ENCODE measurements around the gene ZNF747. TPM values are rescaled to one million over a fixed set of nuclear protein-coding genes. Genes with fewer than 3 reads are reported as not detected.

The ZNF747 gene
- total and polyA plus RNA-seq, 7 experiments from 2014 or later: 8.9 to 17.4 (median 11.7) TPM

GRCh38 chr16:30526823-30527634, 7.6 kb downstream of the ZNF747 start:
- CTCF ChIA-PET: interaction anchor here (0.6 to 1.6 kb wide), 2 partner anchors 77 to 81 kb away, joined by 3 read pairs; no protein-coding TSS in a partner anchor

GRCh38 chr16:30526137-30526822, 8.4 kb downstream of the ZNF747 start, which contains the start of gene ZNF768:
TSS of gene ZNF768 (minus strand) at chr16:30526566. CDS start at chr16:30526413, 153 bp downstream.
- peaks cover 0 to 10% of the 10 kb centered on the region in 2 donors for H3K4me1 ChIP-seq (ENCODE audit: control insufficient read depth in 2 of 2, insufficient read depth in 2 of 2, low read length in 2 of 2)
- H3K4me3 ChIP-seq (ENCODE audit: low read length): peak within 1 kb of the TSS; percentile 75
- Mint-ChIP-seq H3K4me3 (peak within 1 kb of the TSS; percentile 78 to 93 (median 89)), H3K9me3 (peaks cover 0 to 2% (median 0%) of the 10 kb centered on the region in 11 donors), H3K27me3 (no peaks in the 10 kb centered on the region), H3K36me3 (peaks cover 0 to 6% (median 0%) of the 10 kb centered on the region in 5 donors), H3K4me1 (peaks cover 17 to 37% (median 31%) of the 10 kb centered on the region in 7 donors), H3K27ac (peak within 1 kb of the TSS; percentile 82 to 94 (median 88))
- H3K27ac ChIP-seq (ENCODE audit: low read depth, low read length): peak within 1 kb of the TSS; percentile 76
- H3K27me3 ChIP-seq (ENCODE audit: control insufficient read depth in 2 of 2, insufficient read depth in 2 of 2, low read length in 2 of 2): no peaks in the 10 kb centered on the region
- intact Hi-C loops (cut with micrococcal nuclease): loop anchor here (2.0 kb wide), 8 partner anchors 33 to 173 kb away; partner anchors contain the start of genes ITGAL (in 2 of the 2), ZNF785 (in 2 of the 2), PRR14 (in 1 of the 2) and SRCAP (in 1 of the 2)
- H3K36me3 ChIP-seq (ENCODE audit: control insufficient read depth in 2 of 3, insufficient read depth in 3 of 3, low read length in 3 of 3): peaks cover 0 to 25% (median 0%) of the 10 kb centered on the region in 3 experiments
- no peaks in the 10 kb centered on the region for H3K9me3 ChIP-seq (ENCODE audit: control insufficient read depth in 2 of 3, low read length in 3 of 3)
- ATAC-seq (peak; percentile 17), DNase-seq (peak in 5 of 9 donors; percentile 14 to 65 (median 27))
- ChIA-PET POLR2A (interaction anchor here (1.1 to 2.1 kb wide), 5 partner anchors 9 to 96 kb away, joined by 3 to 13 read pairs (median 4); partner anchors contain the start of genes DCTPP1, ZNF688 and ZNF747), CTCF (interaction anchor here (1.0 to 1.1 kb wide), 2 partner anchors 9 to 103 kb away, joined by 3 to 5 read pairs; partner anchors contain the start of gene ZNF747)

More at GRCh38 chr16:30526823-30527634, 7.6 kb downstream of the ZNF747 start:
- POLR2A ChIA-PET: interaction anchor here (0.9 to 4.5 kb wide), 6 partner anchors 9 to 158 kb away, joined by 3 to 29 read pairs (median 4); partner anchors contain the start of genes DCTPP1, ZNF688 and ZNF764
- Histone ChIP-seq H3K9me3 (ENCODE audit: control insufficient read depth in 2 of 3, low read length in 3 of 3) (no peaks in the 10 kb centered on the region), H3K4me3 (ENCODE audit: low read length) (peak overlapping the region; percentile 75), H3K27me3 (ENCODE audit: control insufficient read depth in 2 of 2, insufficient read depth in 2 of 2, low read length in 2 of 2) (no peaks in the 10 kb centered on the region), H3K36me3 (ENCODE audit: control insufficient read depth in 2 of 3, insufficient read depth in 3 of 3, low read length in 3 of 3) (peaks cover 0 to 19% (median 0%) of the 10 kb centered on the region in 3 experiments), H3K27ac (ENCODE audit: low read depth, low read length) (peak overlapping the region; percentile 76), H3K4me1 (ENCODE audit: control insufficient read depth in 2 of 2, insufficient read depth in 2 of 2, low read length in 2 of 2) (peaks cover 0 to 10% of the 10 kb centered on the region in 2 donors)
- peaks cover 16 to 39% (median 32%) of the 10 kb centered on the region in 7 donors for H3K4me1 Mint-ChIP-seq
- ATAC-seq: peak; percentile 87
- intact Hi-C loops (cut with micrococcal nuclease): loop anchor here (1.0 to 2.0 kb wide), 13 partner anchors 8 to 172 kb away; partner anchors contain the start of genes DCTPP1 (in 2 of the 2), ITGAL (in 2 of the 2), ZNF764 (in 2 of the 2) and ZNF785 (in 2 of the 2)
- H3K27me3 Mint-ChIP-seq: no peaks in the 10 kb centered on the region
- peaks cover 0 to 4% (median 0%) of the 10 kb centered on the region in 5 donors for H3K36me3 Mint-ChIP-seq
- peaks cover 0 to 2% (median 0%) of the 10 kb centered on the region in 11 donors for H3K9me3 Mint-ChIP-seq
- peak overlapping the region; percentile 78 to 92 (median 88) for H3K4me3 Mint-ChIP-seq
- peak; percentile 59 to 95 (median 64) for DNase-seq
- H3K27ac Mint-ChIP-seq: peak overlapping the region; percentile 82 to 94 (median 88)

DNA sequence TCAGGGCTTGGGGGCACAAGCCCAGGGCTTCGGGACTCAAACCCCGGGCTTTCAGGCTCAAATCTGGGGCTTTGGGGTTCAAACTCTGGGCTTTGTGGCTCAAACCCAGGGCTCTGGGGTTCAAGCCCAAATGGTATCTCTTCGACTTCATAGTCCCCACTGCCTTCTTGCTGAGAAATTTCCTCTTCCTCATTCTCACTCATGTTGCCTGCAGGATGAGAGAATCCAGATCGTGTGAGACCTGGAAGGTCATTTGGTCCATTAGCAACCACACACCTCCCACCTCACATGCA, 8.9 kb downstream of the ZNF747 start:
- no peaks in the 10 kb centered on the region for H3K9me3 ChIP-seq (ENCODE audit: control insufficient read depth in 2 of 3, low read length in 3 of 3)
- CTCF ChIA-PET: interaction anchor here (0.7 to 1.1 kb wide), 3 partner anchors 9 to 103 kb away, joined by 3 to 5 read pairs (median 3); partner anchors contain the start of gene ZNF747
- H3K27me3 ChIP-seq (ENCODE audit: control insufficient read depth in 2 of 2, insufficient read depth in 2 of 2, low read length in 2 of 2): no peaks in the 10 kb centered on the region
- peaks cover 0 to 20% (median 0%) of the 10 kb centered on the region in 3 experiments for H3K36me3 ChIP-seq (ENCODE audit: control insufficient read depth in 2 of 3, insufficient read depth in 3 of 3, low read length in 3 of 3)
- Mint-ChIP-seq H3K9me3 (peaks cover 0 to 2% (median 0%) of the 10 kb centered on the region in 11 donors), H3K4me3 (peak overlapping the region; percentile 61 to 93 (median 85)), H3K4me1 (peaks cover 17 to 32% (median 28%) of the 10 kb centered on the region in 7 donors), H3K36me3 (peaks cover 0 to 6% (median 0%) of the 10 kb centered on the region in 5 donors), H3K27me3 (no peaks in the 10 kb centered on the region), H3K27ac (peak overlapping the region in 8 of 9 donors; percentile 28 to 94 (median 72))
- peaks cover 0 to 10% of the 10 kb centered on the region in 2 donors for H3K4me1 ChIP-seq (ENCODE audit: control insufficient read depth in 2 of 2, insufficient read depth in 2 of 2, low read length in 2 of 2)
- DNase-seq: no peak
- H3K27ac ChIP-seq (ENCODE audit: low read depth, low read length): peak overlapping the region; percentile 76
- no peak for ATAC-seq
- intact Hi-C loops (cut with micrococcal nuclease): loop anchor here (2.0 kb wide), 8 partner anchors 33 to 173 kb away; partner anchors contain the start of genes ITGAL (in 2 of the 2), ZNF785 (in 2 of the 2), PRR14 (in 1 of the 2) and SRCAP (in 1 of the 2)
- H3K4me3 ChIP-seq (ENCODE audit: low read length): peak overlapping the region; percentile 48
- POLR2A ChIA-PET: interaction anchor here (1.2 to 2.1 kb wide), 3 partner anchors 10 to 45 kb away, joined by 3 to 13 read pairs (median 4); partner anchors contain the start of genes ZNF688 and ZNF747

DNA sequence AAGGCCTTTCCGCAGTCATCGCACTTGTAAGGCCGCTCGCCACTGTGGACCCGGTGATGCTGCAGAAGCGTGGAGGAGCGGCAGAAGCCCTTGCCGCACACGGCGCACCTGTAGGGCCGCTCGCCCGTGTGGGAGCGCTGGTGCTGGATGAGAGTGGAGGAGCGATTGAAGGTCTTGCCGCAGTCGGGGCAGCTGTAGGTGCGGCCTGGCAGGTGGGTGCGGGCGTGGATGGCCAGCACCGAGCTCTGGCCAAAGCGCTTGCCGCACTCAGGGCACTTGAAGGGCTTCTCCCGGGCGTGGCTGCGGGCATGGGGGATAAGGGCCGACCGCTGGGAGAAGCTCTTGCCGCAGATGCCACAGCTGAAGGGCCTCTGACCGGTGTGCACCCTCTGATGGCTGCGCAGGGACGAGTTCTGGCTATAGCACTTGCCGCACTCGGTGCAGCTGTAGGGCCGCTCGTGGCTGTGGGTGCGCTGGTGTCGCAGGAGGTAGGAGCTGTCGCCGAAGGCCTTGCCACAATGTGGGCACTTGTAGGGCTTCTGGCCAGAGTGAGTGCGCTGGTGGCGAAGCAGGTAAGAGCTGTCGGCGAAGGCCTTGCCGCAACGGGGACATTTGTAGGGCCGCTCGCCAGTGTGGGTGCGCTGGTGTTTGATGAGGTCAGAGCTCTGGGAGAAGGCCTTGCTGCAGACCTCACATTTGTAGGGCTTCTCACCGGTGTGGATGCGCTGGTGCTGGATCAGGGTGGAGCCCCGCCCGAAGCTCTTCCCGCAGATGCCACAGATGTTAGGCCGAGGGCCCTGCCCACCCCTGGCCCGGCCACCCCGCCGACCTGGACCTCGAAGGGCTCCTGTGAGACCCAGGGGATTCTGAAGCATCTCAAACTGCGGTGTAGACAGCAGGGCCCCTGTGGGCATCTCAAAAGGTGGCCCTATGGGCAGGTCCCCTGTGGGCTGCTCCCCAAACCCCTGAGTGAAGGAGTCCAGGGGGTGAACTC, 9.8 kb downstream of the ZNF747 start:
- Mint-ChIP-seq H3K36me3 (peaks cover 0 to 12% (median under 1%) of the 10 kb centered on the region in 5 donors), H3K4me3 (peak overlapping the region in 6 of 10 donors; percentile 32 to 65 (median 42)), H3K27ac (peak overlapping the region in 4 of 9 donors; percentile 25 to 56 (median 42)), H3K9me3 (peaks cover 0 to 2% (median 0%) of the 10 kb centered on the region in 11 donors), H3K27me3 (no peaks in the 10 kb centered on the region), H3K4me1 (peaks cover 17 to 26% (median 23%) of the 10 kb centered on the region in 7 donors)
- H3K4me1 ChIP-seq (ENCODE audit: control insufficient read depth in 2 of 2, insufficient read depth in 2 of 2, low read length in 2 of 2): peaks cover 0 to 9% of the 10 kb centered on the region in 2 donors
- H3K9me3 ChIP-seq (ENCODE audit: control insufficient read depth in 2 of 3, low read length in 3 of 3): no peaks in the 10 kb centered on the region
- no peak overlapping the region for H3K27ac ChIP-seq (ENCODE audit: low read depth, low read length)
- intact Hi-C loops (cut with micrococcal nuclease): no loop called here
- DNase-seq (no peak), ATAC-seq (no peak)
- ChIA-PET CTCF (interaction anchor here (0.7 to 1.2 kb wide), 5 partner anchors 10 to 104 kb away, joined by 3 to 6 read pairs (median 3); partner anchors contain the start of gene ZNF747), POLR2A (interaction anchor here (0.5 to 2.1 kb wide), 9 partner anchors 9 to 95 kb away, joined by 3 to 13 read pairs (median 3); partner anchors contain the start of genes DCTPP1, ZNF688 and ZNF747)
- no peaks in the 10 kb centered on the region for H3K27me3 ChIP-seq (ENCODE audit: control insufficient read depth in 2 of 2, insufficient read depth in 2 of 2, low read length in 2 of 2)
- H3K36me3 ChIP-seq (ENCODE audit: control insufficient read depth in 2 of 3, insufficient read depth in 3 of 3, low read length in 3 of 3): peaks cover 0 to 28% (median under 1%) of the 10 kb centered on the region in 3 experiments
- H3K4me3 ChIP-seq (ENCODE audit: low read length): no peak overlapping the region

All from naive thymus-derived CD4-positive, alpha-beta T cell (primary cell).